ENCODE measurements around the gene SLC24A1.

SLC24A1 gene

DNA sequence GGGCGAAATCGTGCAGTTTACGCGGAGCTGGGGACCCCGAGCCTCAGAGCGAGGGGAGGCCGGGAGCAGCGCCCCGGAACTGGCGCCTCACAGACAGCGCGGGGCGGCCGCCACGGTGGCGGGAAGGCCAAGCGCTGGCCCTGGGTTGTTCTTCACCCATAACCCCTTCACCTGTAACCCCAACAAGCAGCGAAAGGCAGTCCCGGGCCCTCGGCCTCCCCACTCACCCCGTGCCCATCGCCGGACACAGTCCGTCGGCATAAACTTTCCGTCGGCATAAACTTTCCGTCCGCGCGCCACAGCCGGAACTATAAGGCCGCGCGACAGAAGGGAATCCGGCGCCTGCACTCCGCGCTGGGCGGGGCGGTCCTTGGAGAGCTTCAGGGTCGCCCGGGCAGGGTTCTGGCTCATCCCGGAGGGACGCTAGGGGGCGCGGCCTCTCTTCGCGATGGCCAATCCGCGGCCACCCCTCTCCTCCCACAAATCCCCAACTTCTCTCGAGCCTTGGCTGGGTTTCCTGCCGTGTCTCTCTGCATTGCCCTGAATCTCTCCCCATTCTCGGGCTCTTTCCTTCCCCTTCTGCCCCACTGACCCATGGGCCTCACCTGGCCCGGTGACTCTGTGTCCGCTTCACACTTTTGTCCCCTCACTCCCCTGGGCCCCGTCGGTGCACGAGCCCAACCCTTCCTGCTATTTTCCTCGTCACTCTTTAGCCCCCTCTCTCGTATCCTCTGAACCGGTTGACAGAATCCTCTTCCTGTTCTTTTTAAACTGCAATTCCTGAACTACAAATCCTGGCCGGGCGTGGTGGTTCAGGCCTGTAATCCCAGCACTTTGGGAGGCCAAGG, 10.6 kb upstream of the SLC24A1 start, which contains the start of gene INTS14:
TSS of gene INTS14 (minus strand) at position 261 of the 848 bp plus-strand sequence. CDS start 3,751 bp downstream, outside the sequence.
- no peaks in the 10 kb centered on the region for H3K9me3 ChIP-seq (ENCODE audit: low read length)
- peak within 1 kb of the TSS; percentile 86 for H3K4me3 ChIP-seq (ENCODE audit: low read depth, low read length, poor library complexity, severe bottlenecking)
- H3K4me1 ChIP-seq (ENCODE audit: insufficient read depth, low read length, severe bottlenecking), result peaks cover 43% of the 10 kb centered on the region
- H3K79me2 ChIP-seq (ENCODE audit: insufficient read depth, low read length), result peaks cover 11% of the 10 kb centered on the region; the same call in 1 of the 2 replicates
- peak within 1 kb of the TSS; percentile 92 for H3K4me2 ChIP-seq (ENCODE audit: low read length)
- H3K36me3 ChIP-seq (ENCODE audit: insufficient read depth, low read length), result peaks cover 8% of the 10 kb centered on the region; the same call in 1 of the 2 replicates
- H2AFZ ChIP-seq (ENCODE audit: low read length), result peak within 1 kb of the TSS; percentile 86
- peak within 1 kb of the TSS; percentile 57 for H3K27ac ChIP-seq (ENCODE audit: low read depth, low read length, poor library complexity, severe bottlenecking)
- H3F3A ChIP-seq (ENCODE audit: insufficient read depth, low read length), result no peaks in the 10 kb centered on the region
- H3K9me2 ChIP-seq (ENCODE audit: low read depth, low read length), result no peaks in the 10 kb centered on the region
- TF ChIP-seq, protein P1, sequence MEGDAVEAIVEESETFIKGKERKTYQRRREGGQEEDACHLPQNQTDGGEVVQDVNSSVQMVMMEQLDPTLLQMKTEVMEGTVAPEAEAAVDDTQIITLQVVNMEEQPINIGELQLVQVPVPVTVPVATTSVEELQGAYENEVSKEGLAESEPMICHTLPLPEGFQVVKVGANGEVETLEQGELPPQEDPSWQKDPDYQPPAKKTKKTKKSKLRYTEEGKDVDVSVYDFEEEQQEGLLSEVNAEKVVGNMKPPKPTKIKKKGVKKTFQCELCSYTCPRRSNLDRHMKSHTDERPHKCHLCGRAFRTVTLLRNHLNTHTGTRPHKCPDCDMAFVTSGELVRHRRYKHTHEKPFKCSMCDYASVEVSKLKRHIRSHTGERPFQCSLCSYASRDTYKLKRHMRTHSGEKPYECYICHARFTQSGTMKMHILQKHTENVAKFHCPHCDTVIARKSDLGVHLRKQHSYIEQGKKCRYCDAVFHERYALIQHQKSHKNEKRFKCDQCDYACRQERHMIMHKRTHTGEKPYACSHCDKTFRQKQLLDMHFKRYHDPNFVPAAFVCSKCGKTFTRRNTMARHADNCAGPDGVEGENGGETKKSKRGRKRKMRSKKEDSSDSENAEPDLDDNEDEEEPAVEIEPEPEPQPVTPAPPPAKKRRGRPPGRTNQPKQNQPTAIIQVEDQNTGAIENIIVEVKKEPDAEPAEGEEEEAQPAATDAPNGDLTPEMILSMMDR (IDR thresholded peaks at IDR 0.05; ENCODE audit: low read length), result peak; percentile 76
- no peak for TF ChIP-seq EZH2 (IDR thresholded peaks at IDR 0.05; ENCODE audit: borderline replicate concordance, low read length)
- H3K27me3 ChIP-seq (ENCODE audit: insufficient read depth, low read length), result no peaks in the 10 kb centered on the region
- H3K9ac ChIP-seq (ENCODE audit: low read length), result peak within 1 kb of the TSS; percentile 89
- H4K20me1 ChIP-seq (ENCODE audit: insufficient read depth, low read length), result no peaks in the 10 kb centered on the region

DNA sequence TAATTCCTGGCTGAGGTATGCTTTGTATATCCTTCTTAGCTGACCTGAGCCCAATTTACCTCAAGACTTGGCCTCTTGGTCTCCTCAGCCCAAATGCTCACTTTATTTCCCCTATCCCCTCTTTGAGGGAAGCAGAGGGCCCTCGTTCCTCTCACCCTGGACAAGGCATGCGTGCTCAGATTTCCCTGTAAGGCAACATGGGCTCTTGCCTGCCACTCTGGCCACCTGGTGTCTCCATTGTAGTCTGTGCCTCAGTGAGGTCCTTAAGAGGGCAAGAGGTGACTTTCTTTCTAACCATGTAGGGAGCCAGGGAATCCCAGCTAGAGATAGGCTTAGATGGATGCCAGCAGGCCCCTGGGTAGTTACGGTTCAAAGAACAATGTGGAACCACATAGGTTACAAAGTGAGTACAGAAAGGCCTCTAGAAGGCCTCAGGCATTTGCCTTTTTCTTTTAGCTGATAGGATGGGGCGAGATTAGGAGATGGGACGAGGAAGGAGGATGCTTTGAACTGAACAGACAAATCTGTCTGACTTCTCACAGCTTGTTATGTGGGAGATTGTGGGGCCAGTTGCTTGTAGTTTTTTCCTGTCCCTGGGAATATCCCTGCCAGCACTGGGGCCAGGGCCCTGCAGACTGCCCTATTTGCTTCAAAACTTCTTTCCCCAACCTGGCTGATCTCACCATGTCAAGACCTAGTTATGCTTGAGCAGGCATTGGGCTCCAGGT, 9.7 kb upstream of the SLC24A1 start:
- Histone ChIP-seq H3K9me3 (ENCODE audit: low read length) (no peaks in the 10 kb centered on the region), H3K4me3 (ENCODE audit: low read depth, low read length, poor library complexity, severe bottlenecking) (peak overlapping the region; percentile 86), H4K20me1 (ENCODE audit: insufficient read depth, low read length) (no peaks in the 10 kb centered on the region), H3K9me2 (ENCODE audit: low read depth, low read length) (no peaks in the 10 kb centered on the region), H3K4me2 (ENCODE audit: low read length) (peak overlapping the region; percentile 92), H3K27ac (ENCODE audit: low read depth, low read length, poor library complexity, severe bottlenecking) (peak overlapping the region; percentile 54), H3K36me3 (ENCODE audit: insufficient read depth, low read length) (peaks cover 3% of the 10 kb centered on the region; the same call in 1 of the 2 replicates), H3F3A (ENCODE audit: insufficient read depth, low read length) (no peaks in the 10 kb centered on the region), H3K9ac (ENCODE audit: low read length) (peak overlapping the region; percentile 80), H2AFZ (ENCODE audit: low read length) (no peak overlapping the region), H3K4me1 (ENCODE audit: insufficient read depth, low read length, severe bottlenecking) (peaks cover 43% of the 10 kb centered on the region), H3K27me3 (ENCODE audit: insufficient read depth, low read length) (no peaks in the 10 kb centered on the region), H3K79me2 (ENCODE audit: insufficient read depth, low read length) (0 out of 2 replicates have a peak, but pooled peaks cover 4% of the 10 kb centered on the region)
- TF ChIP-seq EZH2 (IDR thresholded peaks at IDR 0.05; ENCODE audit: borderline replicate concordance, low read length), result no peak
- TF ChIP-seq, protein P1 (IDR thresholded peaks at IDR 0.05; ENCODE audit: low read length), result no peak

DNA sequence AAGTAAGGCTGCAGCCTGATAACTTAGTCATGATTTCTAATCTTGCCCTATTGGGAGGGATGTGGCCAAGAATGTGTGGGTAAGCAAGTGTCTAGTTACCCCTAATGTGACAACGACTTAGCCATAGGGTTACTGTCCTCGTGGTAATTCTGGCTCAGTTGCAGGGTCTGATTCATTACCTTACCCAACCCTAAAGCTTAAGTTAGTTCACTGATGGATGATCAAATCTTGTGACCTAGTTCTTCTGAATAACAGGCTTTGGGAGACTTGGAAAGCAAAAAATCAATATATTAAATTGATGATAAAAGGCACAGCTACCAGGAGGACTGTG, 9.2 kb upstream of the SLC24A1 start:
- H3K4me2 ChIP-seq (ENCODE audit: low read length), result peak overlapping the region; percentile 92
- H3K27me3 ChIP-seq (ENCODE audit: insufficient read depth, low read length), result no peaks in the 10 kb centered on the region
- H2AFZ ChIP-seq (ENCODE audit: low read length), result no peak overlapping the region
- TF ChIP-seq, protein P1 (IDR thresholded peaks at IDR 0.05; ENCODE audit: low read length), result no peak
- TF ChIP-seq EZH2 (IDR thresholded peaks at IDR 0.05; ENCODE audit: borderline replicate concordance, low read length), result no peak
- 0 out of 2 replicates have a peak, but pooled peaks cover 4% of the 10 kb centered on the region for H3K79me2 ChIP-seq (ENCODE audit: insufficient read depth, low read length)
- H3K4me3 ChIP-seq (ENCODE audit: low read depth, low read length, poor library complexity, severe bottlenecking), result no peak overlapping the region
- no peaks in the 10 kb centered on the region for H3K36me3 ChIP-seq (ENCODE audit: insufficient read depth, low read length)
- H3K9ac ChIP-seq (ENCODE audit: low read length), result peak overlapping the region; percentile 80; the same call in 1 of the 2 replicates
- H3K27ac ChIP-seq (ENCODE audit: low read depth, low read length, poor library complexity, severe bottlenecking), result no peak overlapping the region
- H3K9me3 ChIP-seq (ENCODE audit: low read length), result no peaks in the 10 kb centered on the region
- no peaks in the 10 kb centered on the region for H4K20me1 ChIP-seq (ENCODE audit: insufficient read depth, low read length)
- no peaks in the 10 kb centered on the region for H3K9me2 ChIP-seq (ENCODE audit: low read depth, low read length)
- peaks cover 43% of the 10 kb centered on the region for H3K4me1 ChIP-seq (ENCODE audit: insufficient read depth, low read length, severe bottlenecking)
- H3F3A ChIP-seq (ENCODE audit: insufficient read depth, low read length), result no peaks in the 10 kb centered on the region
